Stimulated activated CD4-positive, alpha-beta T cell treated with anti-CD3 and anti-CD28 coated beads, Interleukin-2, amount 100 ng/mL, for 24 hours (primary cell): ENCODE data around the gene ATP9B.
"Not testable (repeated sequence)": the region's sequence is repeated elsewhere in the genome, so short reads cannot be mapped to it uniquely, and the experiment has no call there.

Source experiments
- DNase-seq, 2 donors: peaks; one replicate each; pipeline ENCODE4 v3.0.0-alpha.2; 2020

ATP9B gene

DNA sequence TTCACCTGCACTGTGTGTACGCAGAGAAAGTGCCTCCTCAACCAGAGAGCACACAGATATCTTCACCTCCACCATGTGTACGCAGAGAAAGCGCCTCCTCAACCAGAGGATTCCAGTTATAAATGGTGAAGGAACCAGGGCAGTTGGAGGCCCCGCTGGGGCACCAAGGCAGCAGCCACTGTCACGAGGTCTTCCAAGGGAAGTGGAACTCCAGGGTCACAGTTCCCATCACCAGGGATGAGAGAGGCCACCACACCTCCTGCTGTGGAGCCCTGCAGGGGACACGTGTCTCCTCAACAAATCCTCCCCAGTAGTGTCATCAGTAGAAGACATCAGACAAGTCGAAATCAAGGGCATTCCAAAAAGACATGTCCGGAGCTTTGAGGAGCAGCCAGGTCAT is 298.3 kb downstream of the ATP9B start:
- DNase-seq: no peak

DNA sequence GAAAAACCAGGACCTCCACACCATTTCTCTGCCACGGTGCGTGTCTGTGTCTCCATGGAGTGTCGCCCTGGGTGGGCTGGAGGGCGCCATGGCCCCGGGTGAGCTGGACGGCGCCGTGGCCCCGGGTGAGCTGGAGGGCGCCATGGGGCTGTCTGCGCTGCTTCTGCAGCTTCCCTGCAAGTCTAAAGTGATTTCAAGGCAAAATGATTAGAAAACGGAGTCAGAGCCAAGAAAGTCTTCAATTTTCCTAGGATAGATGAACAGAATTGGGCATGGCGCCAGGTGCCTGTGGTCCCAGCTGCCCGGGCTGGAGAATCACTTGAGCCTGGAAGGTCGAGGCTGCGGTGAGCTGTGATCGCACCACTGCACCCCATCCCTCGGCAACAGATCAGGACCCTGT is 298.8 kb downstream of the ATP9B start:
- no peak for DNase-seq

DNA sequence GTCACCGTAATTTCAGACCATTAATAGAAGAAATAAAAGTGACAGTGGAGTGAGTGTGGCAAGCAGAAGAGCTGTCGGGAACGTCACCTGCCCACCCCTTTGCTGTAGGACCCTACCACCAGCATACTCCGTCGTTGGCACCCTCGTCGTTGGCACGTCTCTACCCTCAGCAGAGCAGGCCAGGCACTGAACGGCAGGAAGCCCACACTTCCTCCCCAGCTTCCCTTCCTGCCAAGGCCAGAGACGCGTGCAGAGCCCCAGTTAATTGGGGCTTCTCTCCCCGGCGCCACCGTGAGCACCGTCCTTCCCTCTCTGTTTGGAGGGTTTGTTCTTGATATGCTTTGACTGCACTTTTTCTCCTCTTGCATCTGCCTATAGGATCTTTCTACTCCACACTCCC is 299.5 kb downstream of the ATP9B start:
- no peak for DNase-seq

DNA sequence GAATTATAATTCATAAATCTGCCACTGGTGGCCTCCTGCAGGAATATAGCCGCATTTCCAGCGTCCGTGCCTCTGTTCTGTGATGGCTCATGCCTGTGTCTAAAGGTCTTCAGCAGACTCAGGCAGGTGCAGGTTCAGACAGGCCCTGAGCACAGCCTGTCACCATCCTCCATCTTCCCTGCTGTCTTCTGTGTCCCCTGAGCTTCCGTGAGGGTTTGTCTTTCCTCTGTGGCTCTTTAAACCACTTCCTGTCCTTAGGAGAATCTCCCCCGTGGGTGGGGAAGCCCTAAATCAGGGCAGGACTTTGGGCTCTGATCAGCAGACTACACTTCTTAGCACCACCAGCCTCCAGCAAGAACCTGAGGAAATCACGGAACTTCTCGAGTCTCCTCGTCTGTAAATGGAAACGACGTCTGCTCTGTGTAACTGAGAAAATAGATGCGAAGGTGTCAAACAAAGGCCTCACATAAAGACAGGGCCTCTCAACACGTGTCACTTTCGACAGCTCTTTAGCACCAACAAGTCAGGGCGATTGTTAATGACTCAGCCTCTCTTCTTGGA is 302.4 kb downstream of the ATP9B start:
- DNase-seq: no peak

GRCh38 chr18:79372461-79372860 is 303.3 kb downstream of the ATP9B start:
- DNase-seq: no peak

DNA sequence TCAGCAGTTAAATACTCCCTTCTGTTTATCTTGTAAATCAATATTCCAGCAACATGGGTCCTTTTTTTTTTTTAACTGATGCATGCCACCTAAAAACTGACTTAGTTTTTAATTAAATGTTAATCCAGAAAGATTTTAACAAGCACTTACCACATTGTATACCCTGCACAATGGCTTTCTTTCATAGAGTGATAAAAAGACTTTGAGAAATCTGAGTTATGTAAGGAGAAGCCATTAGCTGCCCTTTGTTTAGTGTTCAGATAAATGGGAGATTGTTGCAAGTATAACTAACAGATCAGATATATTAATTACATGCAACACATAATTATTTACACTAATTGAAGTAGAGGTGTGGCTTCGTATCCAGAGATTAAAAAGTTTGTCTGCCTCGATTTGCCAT is 303.8 kb downstream of the ATP9B start:
- DNase-seq: no peak

- no peak for DNase-seq
Observed at GRCh38 chr18:79373736-79374135, 304.5 kb downstream of the ATP9B start.

DNA sequence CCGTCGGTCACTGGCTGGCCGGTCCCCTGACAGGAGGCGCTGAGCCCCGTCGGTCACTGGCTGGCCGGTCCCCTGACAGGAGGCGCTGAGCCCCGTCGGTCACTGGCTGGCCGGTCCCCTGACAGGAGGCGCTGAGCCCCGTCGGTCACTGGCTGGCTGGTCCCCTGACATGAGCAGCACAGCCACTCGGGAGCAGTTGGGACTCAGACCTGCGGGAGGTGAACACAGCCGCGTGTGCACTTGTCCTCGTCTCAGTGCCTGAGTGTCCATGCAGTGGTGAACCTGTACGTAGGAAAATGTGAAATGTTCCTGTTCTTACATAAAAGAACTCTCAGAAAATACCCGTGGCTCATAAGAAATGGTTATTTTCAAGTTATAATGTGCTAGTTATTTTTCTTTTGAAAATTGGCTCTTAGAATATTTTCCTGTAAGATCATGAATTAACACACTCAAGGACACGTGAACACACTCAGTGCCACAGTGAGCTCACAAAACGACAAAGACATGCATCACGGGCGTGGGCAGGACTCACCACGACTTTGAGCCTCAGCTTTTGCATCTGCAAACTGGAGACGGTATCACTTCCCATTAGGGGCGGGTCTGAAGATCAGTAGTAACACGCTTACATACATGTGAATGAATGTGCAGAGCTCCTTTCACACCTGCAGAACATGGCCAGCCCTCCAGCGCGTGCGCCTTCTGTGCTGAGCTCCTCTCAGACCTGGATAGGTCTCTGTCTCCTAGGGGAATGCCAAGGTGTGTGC is 305.4 kb downstream of the ATP9B start:
- DNase-seq: no peak

GRCh38 chr18:79375441-79376154 is 306.4 kb downstream of the ATP9B start:
- DNase-seq: no peak

GRCh38 chr18:79376661-79377060 is 307.5 kb downstream of the ATP9B start:
- not testable (repeated sequence) for DNase-seq

DNA sequence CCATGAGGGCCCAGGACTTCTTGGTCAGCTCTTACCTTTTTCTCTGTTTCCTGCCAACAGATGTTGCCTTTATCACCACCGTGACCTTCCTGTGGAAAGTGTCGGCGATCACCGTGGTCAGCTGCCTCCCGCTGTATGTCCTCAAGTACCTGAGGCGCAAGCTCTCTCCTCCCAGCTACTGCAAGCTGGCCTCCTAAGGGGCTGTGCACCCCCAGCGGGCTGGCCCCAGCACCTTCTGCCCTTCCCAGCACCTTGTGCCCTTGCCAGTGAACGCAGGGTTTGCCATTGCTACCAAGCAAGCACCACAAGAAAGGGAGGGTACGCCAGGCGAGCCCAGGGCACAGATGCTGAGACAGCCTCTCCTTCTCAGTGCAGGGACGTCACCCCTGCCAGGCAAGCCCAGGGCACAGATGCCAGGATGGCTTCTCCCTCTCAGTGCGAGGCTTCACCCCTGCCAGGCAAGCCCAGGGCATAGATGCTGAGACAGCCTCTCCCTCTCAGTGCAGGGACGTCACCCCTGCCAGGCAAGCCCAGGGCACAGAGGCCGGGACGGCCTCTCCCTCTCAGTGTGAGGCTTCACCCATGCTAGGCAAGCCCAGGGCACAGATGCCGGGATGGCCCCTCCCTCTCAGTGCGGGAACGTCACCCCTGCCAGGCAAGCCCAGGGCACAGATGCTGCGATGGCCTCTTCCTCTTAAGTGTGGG is 308.1 kb downstream of the ATP9B start:
- no peak for DNase-seq

- DNase-seq: peak; percentile 86
Observed at GRCh38 chr18:79378536-79379250, 309.5 kb downstream of the ATP9B start.

GRCh38 chr18:79379251-79379905 is 310.2 kb downstream of the ATP9B start:
- no peak for DNase-seq

- DNase-seq: no peak
Observed at GRCh38 chr18:79379931-79380815, 311.0 kb downstream of the ATP9B start.

- DNase-seq: peak; percentile 83 to 85
Observed at GRCh38 chr18:79380816-79381806, 311.9 kb downstream of the ATP9B start.

GRCh38 chr18:79381811-79382311 is 312.7 kb downstream of the ATP9B start:
- DNase-seq: no peak

DNA sequence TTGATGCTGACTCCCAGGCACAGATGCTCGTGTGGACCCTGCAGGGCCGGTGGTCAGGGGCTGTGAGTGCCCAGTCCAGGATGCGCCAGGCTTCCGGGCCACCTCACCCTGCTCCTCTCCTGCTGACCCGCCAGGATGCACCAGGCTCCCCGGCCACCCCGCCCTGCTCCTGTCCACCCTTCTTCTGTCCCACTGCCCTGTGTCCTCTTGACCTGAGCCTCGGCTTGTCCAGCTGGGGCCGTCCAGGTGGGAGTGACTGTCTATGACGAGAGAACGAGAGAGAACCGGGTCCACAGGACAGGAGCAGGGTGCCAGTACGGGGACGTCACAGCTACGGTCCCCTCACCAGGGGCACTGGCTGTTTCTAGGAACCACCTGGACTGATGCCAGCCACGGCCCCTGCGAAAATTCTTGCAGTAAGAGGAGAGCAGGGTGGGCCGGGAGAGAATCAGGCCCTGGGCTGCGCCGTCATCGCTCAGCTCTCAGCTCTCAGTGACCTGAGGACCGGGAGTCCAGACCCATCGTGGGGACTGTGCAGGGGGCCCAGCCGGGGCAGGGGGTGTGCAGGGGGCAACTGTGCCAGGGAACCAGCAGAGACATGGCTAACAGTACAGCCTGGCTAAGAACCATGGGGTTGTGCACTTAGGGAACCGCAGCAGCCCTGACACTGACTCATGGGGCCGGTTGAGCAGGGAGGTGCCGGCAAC is 313.6 kb downstream of the ATP9B start:
- DNase-seq: no peak

DNA sequence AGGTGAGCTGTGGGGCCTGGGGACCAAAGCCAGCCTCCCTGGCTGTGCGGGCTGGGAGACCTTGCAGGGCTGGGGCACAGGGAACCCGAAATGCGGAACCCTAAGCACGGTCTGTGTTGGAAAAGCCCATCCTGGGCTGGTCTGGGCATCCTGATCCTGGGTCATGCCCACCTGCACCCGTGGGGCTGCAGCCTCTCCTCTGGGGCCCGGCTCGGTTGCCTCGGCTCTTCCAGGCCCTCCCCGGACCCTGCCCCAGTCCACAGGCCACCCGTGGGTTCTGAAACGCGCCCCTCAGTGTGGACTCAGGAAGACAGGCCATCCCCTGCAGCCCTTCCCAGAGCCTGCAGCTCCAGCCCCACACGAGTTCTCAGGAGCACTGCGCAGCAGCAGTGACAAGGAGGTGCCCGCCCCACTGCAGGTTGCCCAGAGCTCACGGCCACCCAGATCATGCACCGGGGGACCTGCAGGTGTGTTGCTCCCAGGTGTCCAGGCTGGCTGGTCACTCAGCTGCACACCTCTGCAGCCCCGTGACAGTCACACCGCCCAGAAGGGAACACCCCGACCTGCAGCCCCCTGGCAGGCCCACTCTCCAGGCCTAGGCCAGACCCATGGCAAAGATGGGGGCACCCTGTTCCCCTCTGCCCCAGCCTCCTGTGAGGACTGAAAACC is 314.3 kb downstream of the ATP9B start:
- no peak for DNase-seq
